Neural progenitor cell (in vitro differentiated cells): ENCODE results near the gene NSFL1C. TPM values are rescaled to one million over a fixed set of nuclear protein-coding genes. Genes with fewer than 3 reads are reported as not detected.

ENCODE experiments used
- DNase-seq: peaks from one replicate; pipeline ENCODE4 v3.0.0-alpha.2; 2016; ENCODE audit warnings: low spot score
- H2AFZ ChIP-seq: fragments of 200-600 bp; sonication (generic); replicated peaks from 2 replicates; pipeline ENCODE4 v1.6.1; 2016; ENCODE audit warnings: antibody characterized with exemption
- H3F3A ChIP-seq: fragments of 200-600 bp; sonication (generic); 2 replicates; pipeline ENCODE4 v1.6.1; 2016; ENCODE audit warnings: antibody characterized with exemption, low read depth
- H3K27ac ChIP-seq: fragments of 200-600 bp; sonication (generic); 2 replicates; pipeline ENCODE4 v1.5.1; 2016; ENCODE audit warnings: mild to moderate bottlenecking
- H3K27me3 ChIP-seq: fragments of 200-600 bp; sonication (generic); 2 replicates; pipeline ENCODE4 v1.6.1; 2016; ENCODE audit warnings: mild to moderate bottlenecking, moderate library complexity
- H3K36me3 ChIP-seq: fragments of 200-600 bp; sonication (generic); 2 replicates; pipeline ENCODE4 v1.5.1; 2016
- H3K4me1 ChIP-seq: fragments of 200-600 bp; sonication (generic); 2 replicates; pipeline ENCODE4 v1.6.1; 2016; ENCODE audit warnings: mixed run types
- H3K4me2 ChIP-seq: fragments of 200-600 bp; sonication (generic); 2 replicates; pipeline ENCODE4 v1.6.1; 2016
- H3K4me3 ChIP-seq: fragments of 200-600 bp; sonication (generic); 2 replicates; pipeline ENCODE4 v1.5.1; 2016
- H3K79me2 ChIP-seq: fragments of 200-600 bp; sonication (generic); 2 replicates; pipeline ENCODE4 v1.6.1; 2016; ENCODE audit warnings: low read depth
- H3K9ac ChIP-seq: fragments of 200-600 bp; sonication (generic); 2 replicates; pipeline ENCODE4 v1.6.1; 2016
- H3K9me3 ChIP-seq: fragments of 200-600 bp; sonication (generic); 2 replicates; pipeline ENCODE4 v1.5.1; 2016; ENCODE audit warnings: low read depth
- H4K20me1 ChIP-seq: fragments of 200-600 bp; sonication (generic); 2 replicates; pipeline ENCODE4 v1.6.1; 2016; ENCODE audit warnings: low read depth
- H3K27ac Mint-ChIP-seq: 3 replicates; pipeline ENCODE4 v1.8.0; 2021; ENCODE audit warnings: mixed read lengths
- H3K27me3 Mint-ChIP-seq: 2 replicates; pipeline ENCODE4 v1.8.0; 2022; ENCODE audit warnings: low read depth, mild to moderate bottlenecking, inconsistent platforms, moderate library complexity, mixed read lengths; ENCODE audit not compliant: insufficient read depth
- H3K36me3 Mint-ChIP-seq: 3 replicates; pipeline ENCODE4 v1.8.0; 2021; ENCODE audit warnings: mixed read lengths
- H3K4me1 Mint-ChIP-seq: 3 replicates; pipeline ENCODE4 v1.8.0; 2021; ENCODE audit warnings: mixed read lengths
- H3K4me3 Mint-ChIP-seq: 3 replicates; pipeline ENCODE4 v1.8.0; 2021; ENCODE audit warnings: mild to moderate bottlenecking, moderate library complexity, mixed read lengths
- H3K9me3 Mint-ChIP-seq: 3 replicates; pipeline ENCODE4 v1.8.0; 2020; ENCODE audit warnings: mixed read lengths
- EZH2 ChIP-seq: fragments of 200-600 bp; sonication (generic); IDR thresholded peaks from 2 replicates; pipeline ENCODE4 v1.6.1; 2017; ENCODE audit warnings: antibody characterized with exemption, mild to moderate bottlenecking, moderate library complexity
- EZH2phosphoT487 ChIP-seq: fragments of 200-600 bp; sonication (generic); IDR thresholded peaks from 2 replicates; pipeline ENCODE4 v1.6.1; 2017; ENCODE audit warnings: antibody characterized with exemption
- total RNA-seq: library from RNA; depleted of rRNA; stranded (reverse); fragments of >200 nt; gene quantifications from 2 replicates; pipeline ENCODE4 v1.2.3, GENCODE V29; 2015; ENCODE audit warnings: low replicate concordance
- TF ChIP-seq, protein P1 (sequence below): fragments of 200-600 bp; sonication (generic); IDR thresholded peaks from 2 replicates; pipeline ENCODE4 v1.5.1; 2017; ENCODE audit warnings: antibody characterized with exemption, mild to moderate bottlenecking

The NSFL1C gene
- total RNA-seq, 1 donor from 2014 or later: 30.5 TPM

DNA sequence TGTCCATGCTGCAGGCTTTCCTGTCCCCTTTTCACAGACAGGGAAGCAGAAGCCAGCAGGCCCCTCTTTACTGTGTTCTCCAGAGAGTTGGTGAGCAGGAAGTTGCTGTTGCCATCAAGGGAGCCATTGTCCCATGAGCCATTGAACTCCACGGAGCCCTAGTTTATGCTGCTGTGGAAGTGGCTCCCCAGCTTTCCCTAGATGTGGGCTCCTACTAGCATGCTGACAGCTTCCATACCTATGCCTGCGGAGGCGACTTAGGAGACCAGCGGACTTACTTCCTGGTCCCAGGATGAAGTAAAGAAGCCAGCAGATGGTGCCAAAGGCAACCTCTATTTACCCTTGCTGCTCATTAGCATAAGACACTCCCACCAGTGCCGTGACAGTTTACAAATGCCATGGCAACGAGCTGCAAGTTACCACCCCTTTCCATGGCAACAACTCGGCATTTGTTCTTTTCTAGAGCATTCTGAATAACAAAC, 43.0 kb downstream of the NSFL1C start:
- Histone ChIP-seq H3K27ac (no peak overlapping the region), H3K27me3 (no peaks in the 10 kb centered on the region), H3K4me2 (no peak overlapping the region), H3K36me3 (no peaks in the 10 kb centered on the region), H2AFZ (peak overlapping the region; percentile 63), H3K9me3 (no peaks in the 10 kb centered on the region), H3K4me1 (peaks cover 20% of the 10 kb centered on the region), H3K79me2 (no peaks in the 10 kb centered on the region), H3F3A (peaks cover 23% of the 10 kb centered on the region), H4K20me1 (no peaks in the 10 kb centered on the region), H3K4me3 (no peak overlapping the region), H3K9ac (no peak overlapping the region)
- peaks cover 15% of the 10 kb centered on the region for H3K9me3 Mint-ChIP-seq
- no peak overlapping the region for H3K4me3 Mint-ChIP-seq
- H3K27ac Mint-ChIP-seq: no peak overlapping the region
- H3K4me1 Mint-ChIP-seq: peaks cover 35% of the 10 kb centered on the region
- TF ChIP-seq, protein P1, sequence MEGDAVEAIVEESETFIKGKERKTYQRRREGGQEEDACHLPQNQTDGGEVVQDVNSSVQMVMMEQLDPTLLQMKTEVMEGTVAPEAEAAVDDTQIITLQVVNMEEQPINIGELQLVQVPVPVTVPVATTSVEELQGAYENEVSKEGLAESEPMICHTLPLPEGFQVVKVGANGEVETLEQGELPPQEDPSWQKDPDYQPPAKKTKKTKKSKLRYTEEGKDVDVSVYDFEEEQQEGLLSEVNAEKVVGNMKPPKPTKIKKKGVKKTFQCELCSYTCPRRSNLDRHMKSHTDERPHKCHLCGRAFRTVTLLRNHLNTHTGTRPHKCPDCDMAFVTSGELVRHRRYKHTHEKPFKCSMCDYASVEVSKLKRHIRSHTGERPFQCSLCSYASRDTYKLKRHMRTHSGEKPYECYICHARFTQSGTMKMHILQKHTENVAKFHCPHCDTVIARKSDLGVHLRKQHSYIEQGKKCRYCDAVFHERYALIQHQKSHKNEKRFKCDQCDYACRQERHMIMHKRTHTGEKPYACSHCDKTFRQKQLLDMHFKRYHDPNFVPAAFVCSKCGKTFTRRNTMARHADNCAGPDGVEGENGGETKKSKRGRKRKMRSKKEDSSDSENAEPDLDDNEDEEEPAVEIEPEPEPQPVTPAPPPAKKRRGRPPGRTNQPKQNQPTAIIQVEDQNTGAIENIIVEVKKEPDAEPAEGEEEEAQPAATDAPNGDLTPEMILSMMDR: peak; percentile 54
- no peak for TF ChIP-seq EZH2
- no peaks in the 10 kb centered on the region for H3K36me3 Mint-ChIP-seq
- peak; percentile 89 for DNase-seq
- H3K27me3 Mint-ChIP-seq: no peaks in the 10 kb centered on the region

DNA sequence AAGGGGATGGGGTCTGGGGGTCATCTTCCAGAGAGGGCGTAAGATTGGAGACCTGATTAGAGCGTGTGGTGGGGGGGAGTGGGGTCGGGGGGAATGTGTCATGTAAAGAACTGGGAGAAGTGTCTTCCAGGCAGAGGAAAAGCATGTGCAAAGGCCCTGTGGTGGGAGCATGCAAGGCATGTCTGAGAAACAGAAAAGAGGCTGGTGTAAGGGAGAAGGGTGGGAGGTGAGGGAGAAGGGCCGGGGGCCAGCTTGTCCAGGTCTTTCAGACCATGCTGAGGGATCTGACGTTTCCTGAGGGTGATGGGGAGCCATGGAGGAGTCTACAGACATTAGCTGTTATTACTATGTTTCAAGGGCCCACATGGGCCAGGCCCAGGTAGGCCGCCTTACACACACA, 43.4 kb downstream of the NSFL1C start:
- no peak for DNase-seq
- H3K4me3 Mint-ChIP-seq: no peak overlapping the region

DNA sequence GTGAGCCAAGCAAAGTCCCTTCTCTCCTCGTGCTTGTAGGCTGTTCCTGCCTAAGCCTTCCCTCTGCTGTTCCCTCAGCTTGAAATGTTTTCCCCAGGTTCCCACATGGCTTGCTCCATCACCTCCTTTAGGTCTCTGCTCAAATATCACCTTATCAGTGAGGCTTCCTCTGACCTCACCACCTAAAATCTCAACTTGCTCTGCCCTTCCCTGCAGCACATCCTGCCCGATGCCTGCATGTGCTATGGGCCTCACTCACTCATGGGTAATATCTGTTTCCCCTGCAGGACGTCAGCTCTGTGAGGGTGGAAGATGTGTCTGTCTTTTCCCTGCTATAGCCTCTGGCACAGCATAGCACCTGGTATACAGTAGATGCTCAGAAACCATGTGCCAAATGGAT, 43.9 kb downstream of the NSFL1C start:
- Histone ChIP-seq H3K27me3 (no peaks in the 10 kb centered on the region), H3K27ac (no peak overlapping the region), H3K79me2 (no peaks in the 10 kb centered on the region), H3K9me3 (no peaks in the 10 kb centered on the region), H3K4me1 (peaks cover 16% of the 10 kb centered on the region), H3K4me2 (no peak overlapping the region), H2AFZ (no peak overlapping the region), H3K36me3 (no peaks in the 10 kb centered on the region), H3K4me3 (no peak overlapping the region), H4K20me1 (no peaks in the 10 kb centered on the region), H3K9ac (no peak overlapping the region), H3F3A (peaks cover 16% of the 10 kb centered on the region)
- Mint-ChIP-seq H3K9me3 (peaks cover 15% of the 10 kb centered on the region), H3K36me3 (no peaks in the 10 kb centered on the region), H3K4me3 (no peak overlapping the region), H3K27me3 (no peaks in the 10 kb centered on the region), H3K4me1 (peaks cover 28% of the 10 kb centered on the region), H3K27ac (no peak overlapping the region)
- no peak for DNase-seq
- TF ChIP-seq EZH2phosphoT487: no peak
- TF ChIP-seq, protein P1: no peak
- TF ChIP-seq EZH2: no peak

More for the DNA sequence above, 43.4 kb downstream of the NSFL1C start:
- H4K20me1 ChIP-seq: no peaks in the 10 kb centered on the region
- H3K9ac ChIP-seq: no peak overlapping the region
- H3K27me3 Mint-ChIP-seq: no peaks in the 10 kb centered on the region
- H3K36me3 Mint-ChIP-seq: no peaks in the 10 kb centered on the region
- H3K9me3 Mint-ChIP-seq: peaks cover 15% of the 10 kb centered on the region
- TF ChIP-seq EZH2phosphoT487 (no peak), EZH2 (no peak)
- TF ChIP-seq, protein P1: no peak
- no peak overlapping the region for H3K27ac Mint-ChIP-seq
- H3K9me3 ChIP-seq: no peaks in the 10 kb centered on the region
- H3K27ac ChIP-seq: no peak overlapping the region
- no peak overlapping the region for H3K4me2 ChIP-seq
- H3K4me3 ChIP-seq: no peak overlapping the region
- peaks cover 20% of the 10 kb centered on the region for H3K4me1 ChIP-seq
- no peaks in the 10 kb centered on the region for H3K36me3 ChIP-seq
- H3F3A ChIP-seq: peaks cover 20% of the 10 kb centered on the region
- H3K79me2 ChIP-seq: no peaks in the 10 kb centered on the region
- no peaks in the 10 kb centered on the region for H3K27me3 ChIP-seq
- peak overlapping the region; percentile 63 for H2AFZ ChIP-seq
- peaks cover 33% of the 10 kb centered on the region for H3K4me1 Mint-ChIP-seq
